ENCODE measurements around the gene CD177. TPM values are rescaled to one million over a fixed set of nuclear protein-coding genes. Genes with fewer than 3 reads are reported as not detected.
"Not testable (repeated sequence)": the region's sequence is repeated elsewhere in the genome, so short reads cannot be mapped to it uniquely, and the experiment has no call there.

Gene CD177
- total and polyA plus RNA-seq, 4 donors, result 0.38 to 33.4 (median 4.4) TPM

DNA sequence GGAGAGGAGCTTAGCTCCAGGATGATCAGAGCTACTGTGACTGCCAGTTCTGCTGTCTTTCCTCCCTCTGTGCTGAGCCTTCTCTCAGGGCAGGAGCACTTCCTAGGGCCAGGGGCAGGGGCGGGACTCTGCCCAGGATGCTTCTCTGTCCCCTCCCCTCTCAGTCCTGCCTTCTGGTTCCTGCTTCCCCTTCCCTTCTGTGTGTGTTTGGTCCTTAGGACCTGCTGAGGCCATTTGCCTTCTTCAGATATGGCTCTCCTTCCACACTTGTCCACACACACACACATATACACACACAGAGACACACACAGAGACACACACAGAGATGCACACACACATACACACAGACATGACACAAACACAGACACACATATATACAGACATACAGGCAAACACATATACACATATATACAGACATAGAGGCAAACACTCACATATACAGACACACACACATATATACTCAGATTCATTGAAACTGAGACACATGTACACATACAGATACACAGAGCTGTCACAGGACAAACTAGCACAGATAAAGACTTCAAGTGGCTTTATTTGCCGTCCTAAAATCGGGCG is 22.0 kb upstream of the CD177 start:
- Histone ChIP-seq H3K36me3 (ENCODE audit: control insufficient read depth in 4 of 4, insufficient read depth in 3 of 4, low read depth in 1 of 4, low read length in 3 of 4) (no peaks in the 10 kb centered on the region), H3K9me3 (ENCODE audit: control insufficient read depth in 4 of 4, low read length in 3 of 4) (no peaks in the 10 kb centered on the region), H3K4me3 (ENCODE audit: low read depth in 1 of 3, low read length in 3 of 3) (no peak overlapping the region), H3K9ac (ENCODE audit: low read depth in 1 of 2, low read length in 2 of 2) (no peak overlapping the region), H3K27ac (ENCODE audit: low read depth in 1 of 2, low read length in 2 of 2) (no peak overlapping the region), H3K4me1 (ENCODE audit: control insufficient read depth in 4 of 4, insufficient read depth in 4 of 4, low read length in 3 of 4) (no peaks in the 10 kb centered on the region), H3K27me3 (ENCODE audit: control insufficient read depth in 4 of 4, insufficient read depth in 4 of 4, low read length in 3 of 4) (no peaks in the 10 kb centered on the region)
- TF ChIP-seq GABPA (IDR thresholded peaks at IDR 0.05 in 1 of 2, conservative IDR thresholded peaks at IDR 0.05 in 1 of 2) (no peak), TAF1 (conservative IDR thresholded peaks at IDR 0.05) (no peak), HNF4A (conservative IDR thresholded peaks at IDR 0.05) (no peak), NR2F2 (IDR thresholded peaks at IDR 0.05) (no peak), EGR1 (IDR thresholded peaks at IDR 0.05; ENCODE audit: low read depth in 2 of 2) (no peak), YY1 (IDR thresholded peaks at IDR 0.05) (no peak), FOXA2 (IDR thresholded peaks at IDR 0.05) (no peak), RAD21 (IDR thresholded peaks at IDR 0.05) (no peak), JUND (IDR thresholded peaks at IDR 0.05) (no peak)
- TF ChIP-seq, protein P1, sequence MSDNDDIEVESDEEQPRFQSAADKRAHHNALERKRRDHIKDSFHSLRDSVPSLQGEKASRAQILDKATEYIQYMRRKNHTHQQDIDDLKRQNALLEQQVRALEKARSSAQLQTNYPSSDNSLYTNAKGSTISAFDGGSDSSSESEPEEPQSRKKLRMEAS (IDR thresholded peaks at IDR 0.05), result no peak
- TF ChIP-seq, protein P2, sequence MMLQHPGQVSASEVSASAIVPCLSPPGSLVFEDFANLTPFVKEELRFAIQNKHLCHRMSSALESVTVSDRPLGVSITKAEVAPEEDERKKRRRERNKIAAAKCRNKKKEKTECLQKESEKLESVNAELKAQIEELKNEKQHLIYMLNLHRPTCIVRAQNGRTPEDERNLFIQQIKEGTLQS (IDR thresholded peaks at IDR 0.05), result no peak
- TF ChIP-seq, protein P3, sequence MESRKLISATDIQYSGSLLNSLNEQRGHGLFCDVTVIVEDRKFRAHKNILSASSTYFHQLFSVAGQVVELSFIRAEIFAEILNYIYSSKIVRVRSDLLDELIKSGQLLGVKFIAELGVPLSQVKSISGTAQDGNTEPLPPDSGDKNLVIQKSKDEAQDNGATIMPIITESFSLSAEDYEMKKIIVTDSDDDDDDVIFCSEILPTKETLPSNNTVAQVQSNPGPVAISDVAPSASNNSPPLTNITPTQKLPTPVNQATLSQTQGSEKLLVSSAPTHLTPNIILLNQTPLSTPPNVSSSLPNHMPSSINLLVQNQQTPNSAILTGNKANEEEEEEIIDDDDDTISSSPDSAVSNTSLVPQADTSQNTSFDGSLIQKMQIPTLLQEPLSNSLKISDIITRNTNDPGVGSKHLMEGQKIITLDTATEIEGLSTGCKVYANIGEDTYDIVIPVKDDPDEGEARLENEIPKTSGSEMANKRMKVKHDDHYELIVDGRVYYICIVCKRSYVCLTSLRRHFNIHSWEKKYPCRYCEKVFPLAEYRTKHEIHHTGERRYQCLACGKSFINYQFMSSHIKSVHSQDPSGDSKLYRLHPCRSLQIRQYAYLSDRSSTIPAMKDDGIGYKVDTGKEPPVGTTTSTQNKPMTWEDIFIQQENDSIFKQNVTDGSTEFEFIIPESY (IDR thresholded peaks at IDR 0.05), result no peak
- WGBS, result 79% methylated on average over 4 of the region's 4 CpGs
- no peak for DNase-seq (ENCODE audit: low spot score)

DNA sequence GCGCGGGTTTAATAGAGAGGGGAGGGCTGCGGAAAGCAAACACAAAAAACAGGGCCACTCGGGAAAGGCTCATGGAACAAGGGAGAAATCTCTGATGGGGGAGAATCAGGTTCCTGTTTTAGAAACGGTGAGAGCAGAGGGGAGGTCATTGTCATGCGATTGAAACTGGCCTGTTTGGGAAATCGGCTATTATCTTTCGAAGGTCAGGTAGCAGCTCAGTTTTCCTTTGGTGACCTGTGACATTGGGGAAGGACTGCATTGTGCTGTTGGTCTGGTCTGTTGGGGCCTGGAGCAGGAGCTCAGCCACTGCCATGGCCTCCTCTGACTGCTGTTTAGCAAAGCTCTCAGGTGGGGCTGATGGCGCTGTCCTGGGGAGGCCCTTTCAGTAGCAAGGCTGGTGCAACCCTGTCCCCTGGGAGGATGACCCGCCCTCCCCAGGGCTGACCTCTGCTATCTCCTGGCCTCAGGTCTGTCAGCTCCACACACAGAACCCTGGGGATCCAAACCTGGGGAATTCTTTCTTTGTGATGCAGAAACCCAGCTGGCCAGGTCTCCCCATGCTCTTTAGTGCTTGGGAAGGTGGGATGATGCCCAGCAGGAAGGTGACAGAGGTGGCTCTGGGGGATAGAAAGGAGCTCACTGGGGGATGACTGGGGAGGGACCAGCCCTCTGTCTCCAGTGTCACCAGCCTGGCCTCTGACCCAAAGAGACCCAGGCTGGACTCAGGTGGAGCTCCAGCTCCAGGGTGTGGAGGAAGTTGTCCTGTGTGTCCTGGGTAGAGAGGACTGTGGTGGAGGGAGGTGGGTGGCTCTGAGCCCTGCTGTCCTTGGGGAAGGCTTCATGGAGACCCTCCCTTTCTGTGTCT is 21.2 kb upstream of the CD177 start:
- H3K9ac ChIP-seq (ENCODE audit: low read depth in 1 of 2, low read length in 2 of 2), result no peak overlapping the region
- H3K4me1 ChIP-seq (ENCODE audit: control insufficient read depth in 4 of 4, insufficient read depth in 4 of 4, low read length in 3 of 4), result no peaks in the 10 kb centered on the region
- no peak overlapping the region for H3K4me3 ChIP-seq (ENCODE audit: low read depth in 1 of 3, low read length in 3 of 3)
- H3K9me3 ChIP-seq (ENCODE audit: control insufficient read depth in 4 of 4, low read length in 3 of 4), result no peaks in the 10 kb centered on the region
- H3K27me3 ChIP-seq (ENCODE audit: control insufficient read depth in 4 of 4, insufficient read depth in 4 of 4, low read length in 3 of 4), result no peaks in the 10 kb centered on the region
- no peaks in the 10 kb centered on the region for H3K36me3 ChIP-seq (ENCODE audit: control insufficient read depth in 4 of 4, insufficient read depth in 3 of 4, low read depth in 1 of 4, low read length in 3 of 4)
- WGBS, result 58% methylated on average over 10 of the region's 10 CpGs
- no peak overlapping the region for H3K27ac ChIP-seq (ENCODE audit: low read depth in 1 of 2, low read length in 2 of 2)
- no peak for TF ChIP-seq FOXA1 (IDR thresholded peaks at IDR 0.05)
- TF ChIP-seq, protein P1 (IDR thresholded peaks at IDR 0.05), result no peak
- TF ChIP-seq, protein P2 (IDR thresholded peaks at IDR 0.05), result no peak
- TF ChIP-seq, protein P4, sequence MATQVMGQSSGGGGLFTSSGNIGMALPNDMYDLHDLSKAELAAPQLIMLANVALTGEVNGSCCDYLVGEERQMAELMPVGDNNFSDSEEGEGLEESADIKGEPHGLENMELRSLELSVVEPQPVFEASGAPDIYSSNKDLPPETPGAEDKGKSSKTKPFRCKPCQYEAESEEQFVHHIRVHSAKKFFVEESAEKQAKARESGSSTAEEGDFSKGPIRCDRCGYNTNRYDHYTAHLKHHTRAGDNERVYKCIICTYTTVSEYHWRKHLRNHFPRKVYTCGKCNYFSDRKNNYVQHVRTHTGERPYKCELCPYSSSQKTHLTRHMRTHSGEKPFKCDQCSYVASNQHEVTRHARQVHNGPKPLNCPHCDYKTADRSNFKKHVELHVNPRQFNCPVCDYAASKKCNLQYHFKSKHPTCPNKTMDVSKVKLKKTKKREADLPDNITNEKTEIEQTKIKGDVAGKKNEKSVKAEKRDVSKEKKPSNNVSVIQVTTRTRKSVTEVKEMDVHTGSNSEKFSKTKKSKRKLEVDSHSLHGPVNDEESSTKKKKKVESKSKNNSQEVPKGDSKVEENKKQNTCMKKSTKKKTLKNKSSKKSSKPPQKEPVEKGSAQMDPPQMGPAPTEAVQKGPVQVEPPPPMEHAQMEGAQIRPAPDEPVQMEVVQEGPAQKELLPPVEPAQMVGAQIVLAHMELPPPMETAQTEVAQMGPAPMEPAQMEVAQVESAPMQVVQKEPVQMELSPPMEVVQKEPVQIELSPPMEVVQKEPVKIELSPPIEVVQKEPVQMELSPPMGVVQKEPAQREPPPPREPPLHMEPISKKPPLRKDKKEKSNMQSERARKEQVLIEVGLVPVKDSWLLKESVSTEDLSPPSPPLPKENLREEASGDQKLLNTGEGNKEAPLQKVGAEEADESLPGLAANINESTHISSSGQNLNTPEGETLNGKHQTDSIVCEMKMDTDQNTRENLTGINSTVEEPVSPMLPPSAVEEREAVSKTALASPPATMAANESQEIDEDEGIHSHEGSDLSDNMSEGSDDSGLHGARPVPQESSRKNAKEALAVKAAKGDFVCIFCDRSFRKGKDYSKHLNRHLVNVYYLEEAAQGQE (IDR thresholded peaks at IDR 0.05), result no peak
- no peak for TF ChIP-seq YY1 (IDR thresholded peaks at IDR 0.05)
- TF ChIP-seq NR2F2 (IDR thresholded peaks at IDR 0.05), result peak; percentile 88
- TF ChIP-seq EGR1 (IDR thresholded peaks at IDR 0.05; ENCODE audit: low read depth in 2 of 2), result no peak
- TF ChIP-seq FOXA2 (IDR thresholded peaks at IDR 0.05), result no peak
- DNase-seq (ENCODE audit: low spot score), result no peak

DNA sequence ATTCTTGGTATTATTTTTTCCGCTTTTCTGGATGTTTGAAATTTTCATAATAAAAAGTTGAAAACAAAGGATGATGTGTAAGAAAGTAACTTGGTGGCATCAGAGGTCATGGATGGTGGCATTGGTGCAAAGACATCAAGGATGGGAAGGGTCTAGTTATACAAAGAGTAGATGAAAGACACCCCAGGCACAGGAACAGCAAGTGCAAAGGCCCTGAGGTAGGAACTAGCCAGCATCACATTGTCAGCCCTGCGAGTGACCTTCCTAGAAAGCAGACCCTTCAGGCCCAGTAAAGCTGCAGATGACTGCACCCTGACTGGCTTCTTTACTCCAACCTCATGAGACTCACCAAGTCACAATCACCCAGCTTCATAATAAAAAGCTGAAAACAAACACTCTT is 17.0 kb upstream of the CD177 start:
- not testable (repeated sequence) for DNase-seq (ENCODE audit: low spot score); H3K4me1 ChIP-seq (ENCODE audit: control insufficient read depth in 4 of 4, insufficient read depth in 4 of 4, low read length in 3 of 4)
- 86% methylated on average over 2 of the region's 2 CpGs for WGBS

More for the DNA sequence above, 17.0 kb upstream of the CD177 start:
- H3K27me3 ChIP-seq (ENCODE audit: control insufficient read depth in 4 of 4, insufficient read depth in 4 of 4, low read length in 3 of 4); H3K27ac ChIP-seq (ENCODE audit: low read depth in 1 of 2, low read length in 2 of 2); H3K4me3 ChIP-seq (ENCODE audit: low read depth in 1 of 3, low read length in 3 of 3); H3K9me3 ChIP-seq (ENCODE audit: control insufficient read depth in 4 of 4, low read length in 3 of 4); H3K36me3 ChIP-seq (ENCODE audit: control insufficient read depth in 4 of 4, insufficient read depth in 3 of 4, low read depth in 1 of 4, low read length in 3 of 4); H3K9ac ChIP-seq (ENCODE audit: low read depth in 1 of 2, low read length in 2 of 2): not testable (repeated sequence)

All from liver (tissue), 9 donors.